ENCODE measurements around the gene CTXND1. TPM values are rescaled to one million over a fixed set of nuclear protein-coding genes. Genes with fewer than 3 reads are reported as not detected.

CTXND1 gene
- total RNA-seq, 1 donor from 2014 or later: not detected

- DNase-seq (ENCODE audit: low read depth): no peak
These were observed 8.0 kb upstream of the CTXND1 start for GRCh38 chr15:80259942-80260510.

GRCh38 chr15:80251428-80252120, 439 bp downstream of the CTXND1 start:
- no peak for DNase-seq (ENCODE audit: low read depth)

GRCh38 chr15:80250614-80251427, 1.2 kb downstream of the CTXND1 start:
- no peak for DNase-seq (ENCODE audit: low read depth)

GRCh38 chr15:80249973-80250372, 2.0 kb downstream of the CTXND1 start:
- DNase-seq (ENCODE audit: low read depth): no peak

GRCh38 chr15:80247320-80247719, 4.7 kb downstream of the CTXND1 start:
- no peak for DNase-seq (ENCODE audit: low read depth)

- DNase-seq (ENCODE audit: low read depth): no peak
These were observed 5.6 kb downstream of the CTXND1 start for GRCh38 chr15:80246425-80246894.

GRCh38 chr15:80242802-80243201, 9.2 kb downstream of the CTXND1 start:
- DNase-seq (ENCODE audit: low read depth): peak; percentile 17

GRCh38 chr15:80242132-80242769, 9.8 kb downstream of the CTXND1 start:
- peak; percentile 26 for DNase-seq (ENCODE audit: low read depth)

- peak; percentile 19 for DNase-seq (ENCODE audit: low read depth)
These were observed 10.5 kb downstream of the CTXND1 start for GRCh38 chr15:80241508-80241907.

- DNase-seq (ENCODE audit: low read depth): no peak
These were observed 11.7 kb downstream of the CTXND1 start for GRCh38 chr15:80240276-80240675.

GRCh38 chr15:80234883-80235282, 17.1 kb downstream of the CTXND1 start:
- peak; percentile 24 for DNase-seq (ENCODE audit: low read depth)

GRCh38 chr15:80233581-80233980, 18.4 kb downstream of the CTXND1 start:
- no peak for DNase-seq (ENCODE audit: low read depth)

- no peak for DNase-seq (ENCODE audit: low read depth)
These were observed 20.6 kb downstream of the CTXND1 start for GRCh38 chr15:80231371-80231770.

GRCh38 chr15:80228959-80229610, 22.9 kb downstream of the CTXND1 start:
- DNase-seq (ENCODE audit: low read depth): peak; percentile 21

GRCh38 chr15:80219955-80220354, 32.1 kb downstream of the CTXND1 start:
- no peak for DNase-seq (ENCODE audit: low read depth)

GRCh38 chr15:80217327-80217900, 34.6 kb downstream of the CTXND1 start:
- no peak for DNase-seq (ENCODE audit: low read depth)

- DNase-seq (ENCODE audit: low read depth): no peak
These were observed 35.1 kb downstream of the CTXND1 start for GRCh38 chr15:80216911-80217310.

GRCh38 chr15:80216141-80216540, 35.9 kb downstream of the CTXND1 start:
- DNase-seq (ENCODE audit: low read depth): no peak

GRCh38 chr15:80214910-80215309, 37.1 kb downstream of the CTXND1 start:
- no peak for DNase-seq (ENCODE audit: low read depth)

GRCh38 chr15:80211976-80212375, 40.0 kb downstream of the CTXND1 start:
- DNase-seq (ENCODE audit: low read depth): no peak
